Heart right ventricle (tissue), 16 donors: ENCODE measurements around the gene ZCCHC24. TPM values are rescaled to one million over a fixed set of nuclear protein-coding genes. Genes with fewer than 3 reads are reported as not detected.

Source experiments
- ATAC-seq, 8 donors: fragments of 200-7000 bp; cut with Tn5 transposase; one replicate each; pipeline ENCODE4 v1.9.1; 2020; ENCODE audit warnings: mild to moderate bottlenecking in 8 of 8, moderate library complexity in 8 of 8, moderate number of reproducible peaks in 1 of 8
- DNase-seq, 2 donors: peaks; one replicate each; pipeline ENCODE4 v3.0.0-alpha.2; 2020
- H3K27ac ChIP-seq, 10 donors: fragments of 200-600 bp; sonication (generic) in 2 of 10; one replicate each; pipeline versions ENCODE4 v1.5.0 to v1.8.0; 2020 to 2022; ENCODE audit warnings: mild to moderate bottlenecking in 3 of 10
- H3K27me3 ChIP-seq, 7 donors: fragments of 200-600 bp; one replicate each; pipeline ENCODE4 v1.8.0; 2021 to 2022; ENCODE audit warnings: mild to moderate bottlenecking in 2 of 7
- H3K36me3 ChIP-seq, 9 donors: fragments of 200-600 bp; sonication (generic) in 1 of 9; one replicate each; pipeline versions ENCODE4 v1.5.0 to v1.8.0; 2020 to 2022; ENCODE audit warnings: mild to moderate bottlenecking in 2 of 9
- H3K4me1 ChIP-seq, 9 donors: fragments of 200-600 bp; sonication (generic) in 1 of 9; one replicate each; pipeline versions ENCODE4 v1.5.0 to v1.8.0; 2020 to 2022; ENCODE audit warnings: mild to moderate bottlenecking in 4 of 9
- H3K4me3 ChIP-seq, 10 donors: fragments of 200-600 bp; sonication (generic) in 2 of 10; one replicate each; pipeline versions ENCODE4 v1.5.0 to v1.8.0; 2020 to 2022; ENCODE audit warnings: mild to moderate bottlenecking in 7 of 10, moderate library complexity in 2 of 10
- H3K9me3 ChIP-seq, 11 donors: fragments of 200-600 bp in 10 of 11; sonication (generic) in 2 of 11; one replicate each; pipeline versions ENCODE4 v1.5.0 to v1.8.0; 2013 to 2022; ENCODE audit warnings: mild to moderate bottlenecking in 2 of 11, control low read depth in 1 of 11, moderate library complexity in 1 of 11
- CTCF ChIP-seq, 9 donors: fragments of 200-600 bp; sonication (generic) in 2 of 9; IDR thresholded peaks; one replicate each; pipeline versions ENCODE4 v1.5.0 to v1.8.0; 2021 to 2022; ENCODE audit warnings: antibody characterized with exemption in 9 of 9, mild to moderate bottlenecking in 5 of 9, moderate library complexity in 1 of 9
- WGBS, 2 donors: extraction: QIAGEN DNeasy Blood & Tissue Kit; methylation state at CpG; one replicate each; pipeline ENCODE4 v1.1.7; 2013; ENCODE audit warnings: inconsistent platforms in 1 of 2; 5-methylcytosine and 5-hydroxymethylcytosine counted together
- intact Hi-C, 10 donors: fragments of 100-400 bp; cut with DNase I; formaldehyde crosslinking; loops; one replicate each; pipeline versions ENCODE4 v1.11.1 to v1.14.2; 2022
- polyA plus RNA-seq, 2 donors: library from polyadenylated mRNA; stranded (reverse); fragments of 200-250 nt; gene quantifications; one replicate each; pipeline ENCODE4 v1.2.3, GENCODE V29; 2013
- total RNA-seq, 10 donors: library from RNA; stranded (reverse); fragmentation: NEBNext Ultra II Directional in 3 of 10; extraction: Animal tissue kit (Norgen Biotek cat#: 25700) in 3 of 10; gene quantifications; one replicate each; pipeline versions ENCODE4 v1.2.1 to v1.2.4, GENCODE V29; 2021 to 2023
- donor health status: Arrhythmogenic right ventricular cardiomyopathy.
- donor health status: ischemic (EF 13 %, LVEDD 7.1; RV severe dilation, severe dysfunction).
- donor health status: healthy with polysubstance abuse.
- donor health status: DM: no; HTN: yes; CAD: no.
- donor health status: DM: no; HTN: no; CAD: no.
- donor health status: ischemic (EF 25% LVEDD 6.9; RV normal size, moderate dysfunction).
- donor health status: ischemic (EF 25% LVEDD 5.7; RV mildly dilated, moderate dysfunction).
- donor health status: healthy.
- donor health status: DM: yes; HTN: yes; CAD: no.
- donor health status: Ischemic cardiomyopathy.
- donor health status: ischemic (EF 35%, LVEDD 5.7; RV mildly dilated, moderate dysfunction).
- donor health status: nonischemic (EF 11% LVEDD 7.7; RV severe dilation, severe dysfunction).
- donor health status: DM: yes; HTN: yes; CAD: no.
- donor health status: PGD.
- donor health status: ischemic (EF 29% LVEDD 5.4; RV normal size, mild dysfunction).
- donor health status: nonischemic (EF 23%, LVEDD 6.1; RV moderate dilation, normal function).

Gene ZCCHC24
- total and polyA plus RNA-seq, 12 donors = 19.3 to 59.0 (median 45.9) TPM

GRCh38 chr10:79345241-79346011 is 100.0 kb downstream of the ZCCHC24 start:
- H3K27ac ChIP-seq = no peak overlapping the region
- ATAC-seq = no peak
- H3K4me3 ChIP-seq = no peak overlapping the region

GRCh38 chr10:79344502-79345195 is 100.8 kb downstream of the ZCCHC24 start:
- peaks cover 3 to 46% (median 27%) of the 10 kb centered on the region in 9 donors for H3K4me1 ChIP-seq
- H3K9me3 ChIP-seq = no peaks in the 10 kb centered on the region
- no peak for TF ChIP-seq CTCF (IDR thresholded peaks at IDR 0.05)
- intact Hi-C loops = loop anchor here in 1 of 10 donors (10.0 kb wide), 1 partner anchor 100 kb away; no protein-coding TSS in a partner anchor
- DNase-seq (no peak), ATAC-seq (no peak)
- H3K27me3 ChIP-seq = no peaks in the 10 kb centered on the region
- peaks cover 0 to 9% (median 3%) of the 10 kb centered on the region in 9 donors for H3K36me3 ChIP-seq
- 89 to 90% methylated on average over 3 of the region's 3 CpGs for WGBS, 2 donors
- no peak overlapping the region for H3K27ac ChIP-seq
- H3K4me3 ChIP-seq = no peak overlapping the region

More at GRCh38 chr10:79345241-79346011, 100.0 kb downstream of the ZCCHC24 start:
- DNase-seq = no peak
- H3K27me3 ChIP-seq = no peaks in the 10 kb centered on the region
- intact Hi-C loops = loop anchor here in 1 of 10 donors (10.0 kb wide), 1 partner anchor 101 kb away; no protein-coding TSS in a partner anchor
- no peak for TF ChIP-seq CTCF (IDR thresholded peaks at IDR 0.05)
- no peaks in the 10 kb centered on the region for H3K9me3 ChIP-seq
- WGBS, 2 donors = 58 to 75% methylated on average over 5 of the region's 5 CpGs
- peaks cover 0 to 17% (median 11%) of the 10 kb centered on the region in 9 donors for H3K36me3 ChIP-seq
- peaks cover 3 to 51% (median 29%) of the 10 kb centered on the region in 9 donors for H3K4me1 ChIP-seq

- 85 to 90% methylated on average over 10 of the region's 10 CpGs for WGBS, 2 donors
- TF ChIP-seq CTCF (IDR thresholded peaks at IDR 0.05) = no peak
- Histone ChIP-seq H3K36me3 (no peaks in the 10 kb centered on the region), H3K27me3 (no peaks in the 10 kb centered on the region), H3K4me3 (no peak overlapping the region), H3K4me1 (peaks cover under 1 to 29% (median 10%) of the 10 kb centered on the region in 9 donors), H3K27ac (no peak overlapping the region), H3K9me3 (no peaks in the 10 kb centered on the region)
- DNase-seq = no peak
- no peak for ATAC-seq
- intact Hi-C loops = loop anchor here in 1 of 10 donors (10.0 kb wide), 1 partner anchor 98 kb away; no protein-coding TSS in a partner anchor
These were observed 102.4 kb downstream of the ZCCHC24 start for GRCh38 chr10:79342811-79343561.

GRCh38 chr10:79342295-79342761 is 103.1 kb downstream of the ZCCHC24 start:
- Histone ChIP-seq H3K9me3 (no peaks in the 10 kb centered on the region), H3K4me3 (no peak overlapping the region), H3K4me1 (peaks cover 0 to 26% (median 8%) of the 10 kb centered on the region in 9 donors), H3K27me3 (no peaks in the 10 kb centered on the region), H3K36me3 (no peaks in the 10 kb centered on the region), H3K27ac (no peak overlapping the region)
- WGBS, 2 donors = 94 to 97% methylated on average over 5 of the region's 5 CpGs
- TF ChIP-seq CTCF (IDR thresholded peaks at IDR 0.05) = no peak
- ATAC-seq = no peak
- intact Hi-C loops = loop anchor here in 1 of 10 donors (10.0 kb wide), 1 partner anchor 98 kb away; no protein-coding TSS in a partner anchor
- no peak for DNase-seq
